GM12892 (cell line): Measurements from ENCODE around the gene CCNQ.

ENCODE experiments used
- DNase-seq: peaks from one replicate; pipeline ENCODE4 v3.0.0; 2011; ENCODE audit not compliant: insufficient read length
- FAIRE-seq: peaks from 2 replicates; lab custom pipeline; 2011; peaks lifted over from hg19 to GRCh38; lab: Jason Lieb, UNC
- POLR2A ChIP-seq: IDR thresholded peaks from 2 replicates; pipeline ENCODE4 v1.6.1; 2011; ENCODE audit warnings: low read depth, low read length, control low read depth
- POLR2AphosphoS5 ChIP-seq: IDR thresholded peaks from 2 replicates; pipeline ENCODE4 v1.6.1; 2011; ENCODE audit warnings: low read depth, low read length, control low read depth
- TAF1 ChIP-seq: IDR thresholded peaks from 2 replicates; pipeline ENCODE4 v1.6.1; 2011; ENCODE audit warnings: low read depth, mild to moderate bottlenecking, control low read depth, low read length, borderline replicate concordance

CCNQ gene

GRCh38 chrX:153626025-153626633, 27.2 kb upstream of the CCNQ start:
- DNase-seq (no peak), FAIRE-seq (no peak)
- TF ChIP-seq POLR2A: no peak
- TF ChIP-seq TAF1: no peak
- TF ChIP-seq POLR2AphosphoS5: no peak

- no peak for TF ChIP-seq POLR2AphosphoS5
- no peak for TF ChIP-seq TAF1
- no peak for TF ChIP-seq POLR2A
- FAIRE-seq: no peak
- DNase-seq: no peak
These were observed 26.5 kb upstream of the CCNQ start for GRCh38 chrX:153625271-153626024.

GRCh38 chrX:153624196-153625091, 25.5 kb upstream of the CCNQ start:
- FAIRE-seq (no peak), DNase-seq (no peak)
- no peak for TF ChIP-seq TAF1
- TF ChIP-seq POLR2A: no peak
- no peak for TF ChIP-seq POLR2AphosphoS5

- TF ChIP-seq TAF1 (no peak), POLR2AphosphoS5 (no peak)
- FAIRE-seq (no peak), DNase-seq (no peak)
These were observed 24.5 kb upstream of the CCNQ start for GRCh38 chrX:153623310-153624029.

- no peak for DNase-seq
These were observed 23.8 kb upstream of the CCNQ start for GRCh38 chrX:153622661-153623309.

GRCh38 chrX:153621949-153622598, 23.1 kb upstream of the CCNQ start:
- DNase-seq (no peak), FAIRE-seq (no peak)
- no peak for TF ChIP-seq POLR2AphosphoS5
- TF ChIP-seq TAF1: no peak
- TF ChIP-seq POLR2A: no peak

More at GRCh38 chrX:153622661-153623309, 23.8 kb upstream of the CCNQ start:
- no peak for FAIRE-seq
- no peak for TF ChIP-seq TAF1
- no peak for TF ChIP-seq POLR2AphosphoS5
- TF ChIP-seq POLR2A: no peak

- no peak for DNase-seq
- TF ChIP-seq POLR2A (no peak), POLR2AphosphoS5 (no peak), TAF1 (no peak)
- FAIRE-seq: no peak
These were observed 21.6 kb upstream of the CCNQ start for GRCh38 chrX:153620576-153620975.

- TF ChIP-seq TAF1: no peak
- no peak for TF ChIP-seq POLR2AphosphoS5
- no peak for TF ChIP-seq POLR2A
- FAIRE-seq: no peak
- DNase-seq: no peak
These were observed 15.9 kb upstream of the CCNQ start for GRCh38 chrX:153614818-153615217.

GRCh38 chrX:153612413-153612812, 13.5 kb upstream of the CCNQ start:
- FAIRE-seq: no peak

GRCh38 chrX:153611298-153612095, 12.6 kb upstream of the CCNQ start:
- no peak for TF ChIP-seq TAF1
- FAIRE-seq: no peak
- no peak for DNase-seq

More at GRCh38 chrX:153612413-153612812, 13.5 kb upstream of the CCNQ start:
- no peak for DNase-seq
- TF ChIP-seq POLR2A: no peak
- TF ChIP-seq TAF1: no peak
- no peak for TF ChIP-seq POLR2AphosphoS5
